HG02798 (cell line): Measurements from ENCODE around the gene KLHL6.

ENCODE experiments used
- ATAC-seq: cut with Tn5 transposase; IDR thresholded peaks from one replicate; pipeline ENCODE4 v1.9.1; 2021; ENCODE audit warnings: mild to moderate bottlenecking; ENCODE audit not compliant: unreplicated experiment, poor library complexity

KLHL6 gene

DNA sequence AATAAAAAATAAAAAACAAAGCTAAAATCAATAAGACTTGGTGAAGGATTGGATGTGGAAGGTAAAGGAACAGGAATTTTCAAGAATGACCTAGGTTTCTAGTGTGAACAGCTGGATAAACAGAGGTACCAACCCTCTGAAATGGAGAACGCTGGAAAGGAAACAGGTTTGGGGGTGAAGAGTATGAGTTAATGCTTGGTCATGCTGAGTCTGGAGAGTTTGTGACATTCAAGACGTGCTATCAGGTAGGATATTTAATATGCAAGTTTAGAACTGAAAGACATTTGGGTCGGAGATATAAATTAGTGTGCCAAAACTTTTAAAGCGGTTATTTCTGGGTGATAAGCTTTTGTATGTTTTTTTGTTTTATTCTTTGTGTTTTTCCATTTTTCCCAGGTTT is 11.4 kb upstream of the KLHL6 start:
- no peak for ATAC-seq

DNA sequence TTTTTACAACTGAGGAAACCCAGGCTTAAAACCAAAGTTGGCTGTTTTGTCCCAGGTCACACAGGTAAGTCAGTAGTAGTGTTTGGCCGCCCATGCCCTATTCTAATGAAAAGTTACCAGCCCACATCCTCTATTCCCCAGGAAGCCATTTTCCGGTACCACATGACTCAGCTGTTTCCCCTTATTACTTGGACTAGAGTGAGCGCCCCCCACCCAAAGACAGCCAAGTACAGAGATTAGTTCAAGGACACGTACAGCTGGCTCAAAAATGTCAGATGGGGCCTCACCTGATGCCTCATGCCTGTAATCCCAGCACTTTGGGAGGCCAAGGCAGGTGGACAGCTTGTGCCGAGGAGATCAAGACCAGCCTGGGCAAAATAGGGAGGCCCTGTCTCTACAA is 8.5 kb upstream of the KLHL6 start:
- no peak for ATAC-seq

DNA sequence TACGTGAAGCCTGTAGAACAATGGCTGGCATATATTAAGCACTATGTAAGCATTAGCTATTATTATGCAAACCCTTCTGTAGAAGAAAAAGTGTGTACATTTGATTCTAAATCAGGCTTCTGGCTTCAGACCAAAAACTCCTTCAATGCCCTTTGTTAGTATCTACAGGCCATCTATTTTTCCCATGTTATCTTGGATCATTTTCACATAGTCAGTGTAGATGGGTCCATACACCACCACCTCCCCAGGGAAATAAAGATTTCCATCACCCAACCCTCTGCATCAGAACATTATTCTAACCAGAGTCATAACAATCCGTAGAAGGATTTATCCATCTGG is 8.0 kb upstream of the KLHL6 start:
- ATAC-seq, result no peak

DNA sequence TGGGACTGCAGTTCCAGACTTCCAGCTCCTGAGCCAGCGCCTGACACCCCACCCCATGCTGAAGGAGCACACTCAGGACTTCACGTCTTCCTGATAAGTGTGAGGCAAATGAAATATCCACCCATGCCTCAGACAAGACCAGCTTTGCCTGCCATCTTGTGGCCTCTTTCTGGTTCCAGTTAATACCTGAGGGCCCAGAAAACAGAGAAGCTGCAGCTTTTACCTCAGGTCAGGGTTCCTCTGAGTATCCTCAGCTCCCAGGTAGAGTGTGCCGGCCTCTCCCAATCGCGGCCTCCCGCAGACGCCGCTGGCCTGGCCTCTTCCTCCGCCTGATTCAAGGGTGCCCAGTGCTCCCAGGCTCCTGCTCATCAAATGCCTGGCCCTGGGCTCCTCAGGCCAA is 5.1 kb upstream of the KLHL6 start:
- no peak for ATAC-seq

DNA sequence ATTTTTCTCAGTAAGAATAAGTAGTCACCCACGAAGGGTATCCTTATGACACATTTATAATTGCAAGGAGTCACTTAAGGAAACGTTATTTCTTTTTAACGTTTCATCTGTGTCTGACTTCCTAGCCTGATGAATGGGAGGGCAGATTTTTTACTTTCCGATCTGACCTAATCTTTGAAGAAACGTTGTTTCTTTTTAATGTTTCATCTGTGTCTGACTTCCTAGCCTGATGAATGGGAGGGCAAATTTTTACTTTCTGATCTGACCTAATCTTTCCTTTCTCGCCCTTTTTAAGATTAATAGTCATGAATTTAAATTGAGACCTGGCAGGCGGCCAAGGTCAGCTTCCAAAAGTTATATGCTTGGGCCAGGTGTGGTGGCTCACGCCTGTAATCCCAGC is 3.0 kb upstream of the KLHL6 start:
- no peak for ATAC-seq

DNA sequence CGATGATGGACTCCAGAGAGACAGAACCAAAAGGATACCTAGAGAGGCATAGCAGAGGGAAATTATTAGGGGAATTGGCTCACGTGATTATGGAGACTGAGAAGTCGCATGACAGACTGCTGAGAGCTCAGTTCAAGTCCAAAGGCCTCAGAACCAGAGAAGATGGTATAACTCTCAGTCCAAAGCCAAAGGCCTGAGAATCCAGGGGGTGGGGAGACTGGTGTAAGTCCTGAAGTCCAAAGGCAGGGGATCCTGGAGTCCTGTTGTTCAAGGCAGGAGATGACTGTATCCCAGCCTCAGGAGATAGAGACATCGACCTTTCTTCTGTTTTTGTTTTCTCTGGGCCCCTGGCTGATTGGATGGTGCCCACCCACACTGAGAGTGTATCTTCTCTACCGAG is 1.2 kb upstream of the KLHL6 start:
- ATAC-seq, result no peak

DNA sequence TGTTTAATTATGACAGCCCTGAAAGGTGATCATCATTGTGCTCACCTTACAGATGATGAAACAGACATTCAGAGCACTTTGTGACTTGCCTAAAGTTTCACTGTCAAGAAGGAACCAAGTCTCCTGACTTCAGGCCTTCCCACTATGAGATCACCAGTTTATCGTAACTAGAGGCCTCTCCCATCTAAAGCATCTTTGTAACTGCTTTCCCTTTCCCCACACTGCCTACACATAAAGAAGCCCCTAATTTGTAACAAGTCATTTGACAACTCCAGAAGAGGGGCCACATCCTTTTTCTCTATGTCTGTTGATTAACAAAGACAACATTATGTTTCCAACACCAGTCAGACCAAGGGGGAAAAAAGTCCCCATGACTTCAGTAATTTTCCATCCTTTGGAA is 1.1 kb downstream of the KLHL6 start:
- peak; percentile 52 for ATAC-seq

DNA sequence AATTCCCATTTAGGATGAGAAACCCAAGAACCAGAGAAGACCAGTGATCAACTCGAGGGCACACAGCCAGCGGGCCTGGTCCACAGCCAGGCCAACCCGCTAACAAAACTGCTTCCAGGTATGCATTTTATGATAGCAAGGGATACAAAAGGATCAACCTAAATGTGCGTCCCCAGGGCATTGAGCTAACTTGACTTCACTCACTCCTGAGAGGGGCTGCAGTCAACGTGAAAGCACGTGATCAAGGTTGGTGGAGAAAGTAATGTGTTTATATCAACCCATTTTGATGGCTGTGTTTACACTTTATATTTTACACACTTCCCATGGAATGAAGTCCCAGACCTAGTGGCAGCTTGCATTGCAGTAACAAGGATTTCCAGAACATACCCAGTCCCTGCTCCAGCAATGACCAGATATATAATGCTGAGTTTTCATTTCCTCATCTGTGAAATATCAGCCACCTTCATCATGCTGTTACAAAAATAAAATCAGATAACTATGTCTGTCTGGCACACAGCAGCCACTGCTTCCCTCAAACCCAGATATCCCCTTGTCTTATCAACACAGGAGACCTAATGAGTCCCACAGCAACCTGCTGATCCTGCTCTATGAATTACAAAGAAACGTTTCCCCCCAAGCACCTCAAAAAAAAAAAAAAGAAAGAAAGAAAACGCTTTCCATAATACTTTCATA is 2.0 kb downstream of the KLHL6 start:
- no peak for ATAC-seq

DNA sequence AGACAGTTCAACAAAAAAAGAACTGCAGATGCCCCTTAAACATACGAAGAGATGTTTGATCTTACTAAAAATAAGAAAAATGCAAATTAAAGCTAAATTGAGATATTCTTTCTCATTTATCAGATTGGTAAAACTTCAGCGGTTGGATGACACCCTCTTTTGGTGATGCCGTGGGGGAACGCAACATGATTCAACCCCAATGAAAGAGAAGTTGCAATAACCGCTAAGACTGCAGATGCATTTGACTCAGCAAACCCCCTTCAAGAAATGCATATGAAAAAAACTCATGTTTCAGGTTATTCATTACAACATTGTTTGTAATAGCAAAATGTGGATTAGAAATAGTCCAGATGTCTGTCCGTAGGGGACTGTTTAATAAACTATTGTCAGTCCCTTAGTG is 3.6 kb downstream of the KLHL6 start:
- ATAC-seq, result no peak

DNA sequence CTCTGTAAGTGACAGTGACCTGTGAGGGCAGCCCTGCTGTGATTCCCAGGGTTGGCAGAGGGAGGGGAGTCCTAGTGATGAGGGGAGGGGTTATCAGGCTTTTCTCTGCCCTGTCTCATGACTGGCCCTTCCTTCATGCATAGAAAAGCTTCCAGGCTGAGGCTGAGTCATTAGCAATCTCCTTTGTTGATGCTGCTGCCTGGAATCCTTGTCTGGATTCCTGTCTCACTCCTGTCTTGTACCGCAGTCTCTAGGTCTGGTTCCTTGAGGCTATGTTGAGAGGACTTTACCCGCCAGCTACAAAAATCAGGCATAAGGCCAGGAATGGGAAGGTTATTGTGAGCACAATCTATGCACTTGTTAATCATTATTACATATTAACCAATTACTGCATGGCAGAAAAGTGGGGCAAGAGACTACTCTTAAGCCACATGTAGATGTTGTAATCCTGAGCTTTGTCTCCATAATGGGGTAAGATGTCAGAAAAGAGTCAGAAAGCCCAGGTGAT is 7.2 kb downstream of the KLHL6 start:
- no peak for ATAC-seq

DNA sequence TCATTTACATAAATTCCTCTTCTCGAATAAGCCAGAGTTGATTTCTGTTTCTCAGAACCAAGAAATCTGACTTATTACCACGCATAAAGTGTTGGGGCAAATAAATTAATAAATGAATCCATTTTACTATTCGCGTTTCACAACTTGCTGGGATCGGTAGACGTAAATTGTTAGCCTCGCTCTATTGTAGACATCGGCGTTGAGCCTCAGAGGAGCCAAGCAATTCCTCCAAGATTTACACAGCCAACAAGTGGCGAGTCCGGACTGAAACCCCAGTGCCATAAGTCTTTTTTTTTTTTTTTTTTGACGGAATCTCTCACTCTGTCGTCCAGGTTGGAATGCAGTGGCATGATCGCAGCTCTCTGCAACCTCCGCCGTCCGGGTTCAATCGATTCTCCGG is 8.9 kb downstream of the KLHL6 start:
- ATAC-seq, result no peak

DNA sequence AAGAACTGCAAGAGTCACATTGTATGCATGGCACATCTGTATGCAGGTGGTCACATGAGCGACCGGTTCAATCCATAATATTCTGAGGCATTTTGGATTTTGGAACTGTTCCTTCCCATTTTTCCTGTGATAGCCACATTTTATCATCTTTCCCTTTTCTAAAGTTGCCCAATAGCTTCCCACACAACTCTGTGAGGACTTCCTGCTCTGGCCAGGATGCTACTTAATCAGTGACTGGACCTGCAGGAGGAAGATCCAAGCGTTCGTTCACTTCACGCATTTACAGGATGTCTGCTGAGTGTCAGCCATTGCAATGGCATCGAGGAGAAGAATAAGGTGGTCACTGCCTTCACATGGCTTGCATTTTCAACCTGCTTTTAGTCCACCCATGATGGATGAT is 9.8 kb downstream of the KLHL6 start:
- ATAC-seq, result no peak

DNA sequence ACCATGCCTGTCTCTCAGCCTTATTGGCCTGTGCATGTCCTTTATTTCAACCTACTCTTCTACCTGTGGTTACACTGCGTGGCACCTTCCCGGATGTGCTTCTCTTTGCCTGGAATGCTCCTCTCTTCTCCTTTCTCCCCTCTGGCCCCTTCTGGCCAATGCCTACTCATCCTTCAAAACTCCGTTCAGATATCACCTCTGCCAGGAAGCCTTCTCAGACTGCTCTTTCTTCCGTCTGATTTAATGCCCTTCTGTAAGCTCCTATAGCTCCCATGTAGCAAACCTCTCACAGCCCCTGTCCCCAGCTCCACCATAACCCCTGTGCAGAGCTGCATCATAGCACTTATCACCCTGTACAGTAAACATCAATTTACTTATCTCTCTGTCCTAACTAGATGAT is 13.2 kb downstream of the KLHL6 start:
- ATAC-seq, result no peak

DNA sequence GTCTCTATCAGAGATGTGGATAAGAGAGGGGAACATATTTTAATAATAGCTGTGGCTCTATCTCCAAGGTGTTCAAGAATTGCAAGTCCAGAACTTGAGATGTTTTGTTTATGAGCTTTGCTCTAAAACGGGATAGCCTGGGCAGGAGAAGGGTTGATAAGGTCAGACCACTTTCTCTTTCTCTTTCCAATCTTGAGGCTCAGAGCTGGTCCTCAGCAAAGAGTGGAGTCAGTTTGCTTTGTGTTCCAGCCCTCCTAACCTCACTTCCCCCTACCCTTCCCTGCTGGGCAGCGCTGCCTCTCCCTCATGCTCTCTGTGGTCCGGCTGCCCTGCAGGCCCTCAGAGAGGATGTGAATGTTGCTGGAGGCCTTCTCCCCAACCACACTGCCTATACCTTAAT is 13.8 kb downstream of the KLHL6 start:
- ATAC-seq, result peak; percentile 47

DNA sequence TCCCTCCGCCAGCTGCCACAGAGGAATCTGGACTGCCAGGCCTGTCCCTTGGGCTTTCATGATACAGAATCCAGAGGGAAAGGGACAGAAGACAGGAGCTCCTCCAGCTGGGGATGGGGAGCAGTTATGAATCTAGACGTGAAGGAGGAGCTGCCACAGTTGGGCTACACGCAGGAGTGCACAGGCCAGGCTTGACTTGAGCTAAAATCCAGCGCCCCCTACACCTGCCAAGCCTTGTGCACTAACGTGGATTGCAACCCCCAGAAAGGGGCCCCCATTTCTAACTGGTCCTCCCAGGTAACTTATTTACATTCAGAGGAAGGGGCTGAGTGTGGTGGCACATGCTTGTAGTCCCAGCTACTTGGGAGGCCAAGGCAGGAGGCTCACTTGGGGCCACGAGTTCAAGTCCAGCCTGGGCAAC is 14.3 kb downstream of the KLHL6 start:
- peak; percentile 4 for ATAC-seq

DNA sequence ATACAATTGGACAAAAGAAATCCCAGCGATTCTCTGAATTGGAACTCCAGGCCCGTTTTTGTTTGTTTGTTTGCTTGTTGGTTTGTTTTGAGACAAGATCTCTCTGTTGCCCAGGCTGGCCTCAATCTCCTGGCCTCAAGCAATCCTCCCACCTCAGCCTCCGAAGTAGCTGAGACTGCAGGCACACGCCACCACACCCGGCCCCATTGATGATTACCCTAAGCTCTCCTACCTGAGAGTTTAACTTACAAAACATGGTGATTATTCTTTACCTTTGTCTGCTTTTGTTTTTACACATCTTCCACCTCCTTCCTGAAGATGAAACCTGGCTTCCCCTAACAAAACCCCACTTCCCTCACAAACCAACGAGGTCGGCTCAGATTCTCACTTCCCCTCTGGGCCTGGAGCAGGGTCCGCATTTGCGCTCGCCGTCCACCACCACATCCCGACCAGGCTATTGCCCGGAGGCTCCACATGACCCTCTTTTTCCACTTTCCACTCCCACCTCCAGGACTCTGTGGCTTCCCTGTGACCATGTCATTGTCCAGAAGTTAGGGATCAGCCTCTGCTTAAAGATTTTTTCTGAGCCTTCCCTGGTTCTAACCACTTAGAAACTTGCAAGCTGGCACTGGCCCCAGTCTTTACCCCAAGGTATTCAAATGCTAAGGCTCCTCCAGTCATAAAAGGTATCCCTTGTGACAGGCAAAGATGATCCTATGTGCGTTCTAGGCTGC is 14.8 kb downstream of the KLHL6 start:
- ATAC-seq, result peak; percentile 27

DNA sequence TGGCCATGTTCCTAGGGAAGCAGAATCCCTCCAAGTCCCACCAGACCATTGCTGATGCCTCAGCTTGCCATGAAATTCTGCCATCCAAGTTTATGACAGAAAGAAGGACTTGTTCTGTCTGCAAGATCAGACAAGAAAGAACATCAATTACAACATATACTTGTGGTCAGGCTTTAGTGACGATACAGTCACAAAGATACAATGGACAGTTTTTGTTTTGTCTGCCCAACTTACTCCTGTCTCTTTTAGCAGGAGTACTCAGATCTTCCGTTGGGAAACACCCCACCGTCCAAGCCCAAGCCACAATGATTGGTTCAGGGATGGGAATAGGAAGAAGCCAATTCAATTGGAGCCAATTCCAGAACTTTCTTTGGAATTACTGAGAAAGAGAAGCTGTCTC is 15.7 kb downstream of the KLHL6 start:
- ATAC-seq, result no peak

DNA sequence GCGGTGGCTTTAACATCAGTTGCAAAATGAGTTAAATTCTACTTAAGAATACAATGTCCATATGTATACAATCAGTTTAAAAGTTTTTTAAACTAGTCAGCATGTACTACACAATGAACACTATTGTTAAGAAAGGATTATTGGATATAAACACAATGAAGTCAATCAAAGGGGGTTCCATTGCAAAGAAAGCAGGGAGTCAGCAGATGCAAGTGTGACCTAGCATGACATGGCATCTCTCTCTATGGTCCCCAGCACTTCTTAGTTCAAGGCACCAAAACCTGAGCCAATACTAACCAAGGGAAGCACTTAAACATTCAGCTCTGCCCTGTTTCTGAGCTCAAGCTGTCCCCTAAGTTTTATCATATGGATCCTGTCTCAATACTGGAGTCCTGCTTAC is 17.0 kb downstream of the KLHL6 start:
- no peak for ATAC-seq

DNA sequence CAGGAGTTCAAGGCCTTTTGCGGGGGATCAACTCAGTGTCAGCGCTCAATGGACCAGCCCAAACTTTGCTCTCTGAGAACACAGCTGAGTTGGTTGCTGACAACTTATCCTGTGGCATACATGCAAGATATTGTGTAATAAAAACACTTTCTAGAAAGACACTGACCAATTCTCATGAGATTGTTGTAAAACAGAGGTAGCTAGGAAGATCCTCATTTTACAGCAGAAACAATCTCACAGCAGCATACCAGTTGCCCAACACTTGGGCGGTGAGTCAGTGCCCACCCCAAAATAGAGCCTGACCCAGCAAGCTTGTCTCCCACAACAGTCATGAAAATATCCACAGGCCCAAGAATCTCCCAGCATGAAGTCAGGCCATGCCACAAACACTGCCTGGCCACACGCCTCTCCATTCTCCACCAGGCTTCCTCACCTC is 18.2 kb downstream of the KLHL6 start:
- no peak for ATAC-seq

DNA sequence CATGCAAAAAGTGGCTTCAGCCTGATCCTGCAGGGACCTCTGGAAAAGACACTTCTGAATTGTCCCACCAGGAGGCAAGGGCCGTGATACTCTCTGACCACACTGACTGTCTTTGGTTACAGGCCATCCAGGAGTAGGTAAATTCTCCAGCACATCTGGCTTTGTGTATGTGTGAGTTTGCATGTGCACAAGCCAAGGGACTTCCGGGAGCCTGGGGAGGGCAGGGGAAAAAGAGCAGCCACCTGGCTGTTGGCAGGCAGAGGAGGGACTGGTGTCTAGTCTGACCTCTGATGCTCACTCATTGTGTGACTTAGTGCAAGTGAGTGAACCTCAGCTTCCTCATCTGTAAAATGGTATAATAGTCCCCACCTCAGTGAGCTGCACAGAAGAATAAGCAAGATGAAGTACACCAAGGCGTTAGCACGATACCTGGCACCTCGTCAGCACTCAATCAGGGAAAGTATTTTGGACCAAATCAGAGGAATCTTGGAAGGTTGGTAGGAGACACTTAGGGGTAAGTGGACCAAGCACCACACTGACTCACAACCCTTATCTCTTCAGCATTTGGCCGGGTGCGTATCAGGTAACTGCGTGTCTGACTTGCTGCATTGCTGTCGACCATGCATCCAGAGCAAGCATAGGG is 19.1 kb downstream of the KLHL6 start:
- ATAC-seq, result peak; percentile 75

DNA sequence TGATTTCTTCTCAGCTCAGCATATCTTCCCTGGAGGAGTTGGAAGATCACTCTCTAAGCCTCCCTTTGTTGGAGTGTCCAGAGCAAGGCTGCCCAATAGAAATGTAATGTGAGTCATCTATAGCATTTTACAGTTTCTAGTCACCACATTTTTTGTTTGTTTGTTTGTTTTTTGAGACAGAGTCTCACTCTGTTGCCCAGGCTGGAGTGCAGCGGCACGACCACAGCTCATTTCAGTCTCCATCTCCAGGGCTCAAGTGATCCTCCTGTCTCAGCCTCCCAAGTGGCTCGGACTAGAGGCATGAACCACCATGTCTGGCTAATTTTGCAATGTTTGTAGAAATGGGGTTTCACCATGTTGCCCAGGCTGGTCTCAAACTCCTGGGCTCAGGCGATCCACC is 21.3 kb downstream of the KLHL6 start:
- ATAC-seq, result no peak
